Hematopoietic multipotent progenitor cell treated with erythropoietin and hydrocortisone succinate and interleukin-3 and kit ligand, for 4 days (in vitro differentiated cells): ENCODE measurements around the gene NSL1.

Source experiments
- DNase-seq: peaks from one replicate; pipeline ENCODE4 v3.0.0-alpha.2; 2015

The NSL1 gene

DNA sequence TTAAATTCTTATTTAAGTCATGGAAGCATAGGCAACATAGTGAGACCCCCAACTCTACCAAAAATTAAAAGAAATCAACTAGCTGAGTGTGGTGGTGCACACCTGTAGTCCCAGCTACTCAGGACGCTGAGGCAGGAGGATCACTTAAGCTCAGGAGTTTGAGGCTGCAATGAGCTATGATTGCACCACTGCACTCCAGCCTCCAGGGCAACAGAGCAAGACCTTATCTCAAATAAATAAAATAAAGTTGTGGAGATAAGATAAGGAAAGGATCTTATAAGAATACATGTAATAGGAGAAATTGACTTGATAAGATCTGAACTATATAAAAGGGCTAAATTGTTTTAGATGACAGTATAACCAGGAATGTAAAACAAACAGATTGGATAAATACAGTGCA is 89.7 kb downstream of the NSL1 start:
- DNase-seq = no peak

DNA sequence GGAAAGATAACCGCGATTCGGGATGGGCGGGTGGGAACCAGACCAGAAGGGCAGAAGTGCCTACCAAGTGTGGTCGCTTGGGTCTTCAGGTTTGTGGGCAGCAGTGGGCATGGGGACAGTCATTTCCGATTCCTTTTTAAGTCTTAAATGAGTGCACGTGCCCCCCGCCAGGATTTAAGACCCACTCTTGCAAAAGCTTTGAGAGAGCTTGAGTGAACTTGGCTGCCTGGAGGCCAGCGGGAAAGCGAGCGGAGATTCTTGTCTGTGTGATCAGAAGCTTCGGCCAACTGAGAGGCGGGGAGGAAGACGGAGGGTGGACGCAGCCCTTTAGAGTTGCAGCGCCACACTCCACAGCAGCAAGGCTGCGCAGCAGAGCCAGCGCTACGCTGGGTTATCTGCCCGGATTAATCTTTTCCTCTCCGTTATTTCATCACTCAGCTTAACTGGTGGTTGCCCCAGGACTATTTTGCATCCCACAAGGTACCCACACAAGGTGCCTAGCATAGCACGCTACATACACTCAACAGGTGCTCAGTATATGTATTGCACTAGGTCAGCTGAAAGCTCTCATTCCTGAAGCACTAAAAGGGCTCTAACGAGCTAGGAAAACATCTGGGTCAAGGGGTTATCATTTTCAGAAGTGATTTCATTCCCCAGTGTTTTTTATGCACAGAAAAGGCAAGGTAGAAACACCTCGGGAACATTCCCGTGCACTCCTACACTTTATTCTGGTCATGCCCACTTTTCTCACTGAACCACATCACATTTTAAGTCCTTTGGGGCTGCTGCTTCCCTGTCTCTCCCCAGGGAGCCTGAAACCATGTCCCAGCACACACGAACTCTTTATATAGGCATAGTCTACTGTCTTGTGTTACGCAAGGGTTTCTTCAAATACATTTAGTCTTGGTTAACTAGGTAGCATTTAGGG is 90.4 kb downstream of the NSL1 start:
- peak; percentile 69 for DNase-seq

GRCh38 chr1:212700223-212700891 is 91.2 kb downstream of the NSL1 start:
- DNase-seq = peak; percentile 24

DNA sequence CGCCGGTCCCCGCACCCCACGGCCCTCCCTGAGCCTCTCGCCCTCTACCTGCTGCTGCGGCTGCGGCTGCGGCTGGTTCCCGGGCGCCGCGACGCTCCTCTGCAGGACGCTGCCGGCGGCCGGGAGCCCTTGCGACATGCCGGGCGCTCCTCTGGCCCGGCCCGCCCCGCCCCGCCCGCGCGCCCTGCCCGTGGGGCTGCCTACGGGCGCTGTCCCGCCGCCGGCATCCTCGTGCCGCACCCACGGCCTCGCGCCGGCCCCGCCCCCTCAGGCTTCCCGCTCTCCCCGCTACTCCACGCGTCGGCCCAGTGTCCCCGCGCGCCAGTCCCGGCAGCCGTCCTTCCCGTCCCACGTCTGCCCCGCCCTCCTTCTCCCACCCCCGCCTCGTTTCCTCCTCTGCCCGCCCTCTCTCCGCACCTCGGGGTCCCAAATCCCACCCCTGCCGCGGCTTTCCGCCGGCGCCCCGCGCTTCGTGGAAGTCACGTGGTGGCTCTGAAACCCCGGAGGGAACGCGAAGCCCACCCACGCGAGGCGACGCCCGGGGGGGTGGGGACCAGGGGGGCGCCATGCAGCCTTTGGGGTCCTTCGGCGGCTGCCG is 91.9 kb downstream of the NSL1 start, which contains the start of gene BATF3:
Gene BATF3, minus strand, starts transcription at position 216 of the 598 bp plus-strand sequence. Its CDS starts 78 bp downstream, at position 138.
- DNase-seq = peak; percentile 43

DNA sequence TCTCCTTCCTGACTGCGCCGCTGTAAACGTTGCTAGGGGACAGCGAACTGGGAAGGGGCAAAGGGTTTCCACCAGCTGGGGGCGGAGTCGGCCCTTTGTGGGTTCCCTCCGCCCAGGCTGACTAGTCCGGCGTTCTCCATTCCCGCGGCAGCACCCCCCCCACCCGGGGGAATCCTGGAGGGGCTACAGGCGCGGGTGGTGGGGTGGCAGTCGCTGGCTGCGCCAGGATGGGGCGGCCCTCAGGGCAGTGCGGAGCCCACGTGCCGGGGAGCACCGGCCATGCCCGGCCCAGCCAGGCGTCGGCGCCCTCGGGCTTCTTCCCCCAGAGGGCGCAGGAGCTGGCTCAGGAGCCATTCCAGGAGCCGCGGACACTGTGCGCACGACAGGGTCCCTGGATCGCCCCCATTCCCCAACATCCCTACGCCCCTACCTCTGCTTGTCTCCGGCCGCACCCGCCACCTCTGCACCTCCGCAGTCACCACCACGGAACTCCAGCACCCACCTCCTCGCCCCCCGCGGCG is 92.4 kb downstream of the NSL1 start:
- DNase-seq = peak; percentile 75

- no peak for DNase-seq
Measured at GRCh38 chr1:212698467-212699103, 93.0 kb downstream of the NSL1 start.

GRCh38 chr1:212696721-212697331 is 94.8 kb downstream of the NSL1 start:
- DNase-seq = no peak

- DNase-seq = no peak
Measured at GRCh38 chr1:212692774-212693644, 98.6 kb downstream of the NSL1 start.

- DNase-seq = peak; percentile 23
Measured at GRCh38 chr1:212691561-212692071, 100.0 kb downstream of the NSL1 start.

DNA sequence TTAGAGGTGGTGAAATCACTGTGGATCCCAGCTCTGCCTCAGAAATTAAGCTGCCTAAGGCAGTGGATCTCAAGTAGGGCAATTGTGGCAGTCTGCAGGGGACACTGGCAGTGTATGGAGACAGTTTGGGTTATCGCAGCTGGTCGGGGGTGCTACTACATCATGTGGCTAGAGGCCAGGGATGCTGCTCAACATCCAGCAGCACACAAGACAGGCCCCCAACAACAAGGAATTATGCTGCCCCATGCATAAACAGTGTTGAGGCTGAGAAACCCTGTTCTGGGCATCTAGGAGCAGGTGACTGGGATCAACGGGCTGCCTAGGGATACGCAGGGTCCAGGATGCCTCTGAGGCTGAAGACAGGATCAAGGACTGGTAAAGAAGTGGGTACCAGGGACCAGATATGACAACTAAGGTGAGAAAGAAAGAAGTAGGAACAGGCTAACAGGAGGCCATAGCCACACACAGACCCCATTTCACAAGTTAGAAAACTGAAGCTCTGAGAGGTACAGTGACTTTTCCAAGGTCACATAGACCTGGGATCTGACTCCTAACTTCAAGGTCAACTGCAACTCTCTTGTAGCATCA is 100.7 kb downstream of the NSL1 start:
- DNase-seq = no peak

- no peak for DNase-seq
Measured at GRCh38 chr1:212689758-212690529, 101.6 kb downstream of the NSL1 start.

DNA sequence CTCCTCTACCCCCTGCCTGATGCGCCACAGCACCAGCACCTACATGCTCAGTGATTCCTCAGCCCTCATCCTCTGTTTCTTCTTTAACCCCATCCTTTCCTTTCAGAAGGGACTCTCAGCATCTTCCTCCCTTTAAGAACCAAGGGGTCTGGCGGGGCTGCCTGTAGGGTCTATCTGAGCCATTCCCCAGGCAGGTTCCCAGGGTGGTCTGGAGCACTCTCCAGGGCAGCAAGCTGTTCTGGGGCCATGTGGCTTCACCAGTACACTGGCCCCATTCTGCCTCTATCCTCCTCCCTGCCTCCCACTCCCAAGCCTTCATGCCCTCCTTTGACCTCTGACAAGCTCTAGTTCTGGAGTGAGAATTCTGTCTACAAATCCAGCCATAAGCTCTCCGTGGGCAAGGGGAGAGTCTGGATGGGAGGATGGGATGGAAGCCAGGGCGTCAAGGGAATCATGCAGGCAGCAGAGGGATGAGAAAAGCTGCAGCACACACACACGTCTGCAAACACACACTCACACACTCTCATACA is 102.3 kb downstream of the NSL1 start:
- no peak for DNase-seq

DNA sequence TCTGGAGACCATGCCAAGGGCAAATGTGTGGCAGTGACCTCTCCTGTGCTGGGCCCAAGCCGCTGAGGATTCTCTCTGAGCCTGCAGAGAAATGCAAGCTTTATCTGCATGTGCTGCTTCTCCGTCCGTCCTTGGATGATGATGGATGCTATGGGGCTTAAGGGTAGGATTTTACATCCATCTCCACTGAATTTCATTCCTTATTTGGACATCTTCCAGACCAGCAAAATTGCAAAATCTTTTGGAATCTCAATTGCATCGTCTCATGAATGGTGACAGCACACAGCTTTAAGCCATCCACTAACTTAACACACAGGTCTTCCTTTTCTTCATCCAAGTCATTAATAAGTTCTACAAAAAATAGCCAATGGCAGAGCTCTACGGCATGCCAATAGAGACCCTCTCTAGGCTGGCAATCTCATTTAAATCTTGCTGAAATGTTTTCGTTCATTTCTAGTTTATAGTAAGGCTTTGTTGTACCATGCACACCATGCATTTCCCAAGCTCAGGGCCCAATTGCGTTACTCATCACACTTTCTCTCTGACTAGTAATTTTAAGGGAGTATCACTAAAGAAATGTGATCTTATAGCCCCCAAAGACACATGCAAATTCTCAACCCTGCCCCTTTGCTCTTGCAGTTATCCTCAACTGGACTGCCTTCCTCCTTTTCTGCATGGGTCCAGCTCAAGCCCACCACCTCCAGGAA is 103.1 kb downstream of the NSL1 start:
- no peak for DNase-seq

DNA sequence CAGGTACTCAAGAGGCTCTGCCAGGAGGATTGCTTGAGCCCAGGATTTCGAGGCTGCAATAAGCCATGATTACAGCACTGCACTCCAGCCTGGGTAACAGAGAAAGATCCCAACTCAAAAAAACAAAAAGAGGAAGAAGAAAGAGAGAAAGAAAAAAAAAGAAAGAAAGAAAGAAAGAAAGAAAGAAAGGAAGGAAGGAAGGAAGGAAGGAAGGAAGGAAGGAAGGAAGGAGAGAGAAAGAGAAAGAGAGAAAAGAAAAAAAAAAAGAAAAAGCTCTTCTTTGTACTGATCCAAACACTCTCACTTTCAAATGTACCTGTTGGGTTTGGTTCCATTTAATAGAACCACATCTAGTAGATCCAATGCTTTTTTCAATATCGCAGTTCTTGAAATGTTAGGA is 103.8 kb downstream of the NSL1 start:
- DNase-seq = no peak

- DNase-seq = no peak
Measured at GRCh38 chr1:212686591-212686990, 105.0 kb downstream of the NSL1 start.

DNA sequence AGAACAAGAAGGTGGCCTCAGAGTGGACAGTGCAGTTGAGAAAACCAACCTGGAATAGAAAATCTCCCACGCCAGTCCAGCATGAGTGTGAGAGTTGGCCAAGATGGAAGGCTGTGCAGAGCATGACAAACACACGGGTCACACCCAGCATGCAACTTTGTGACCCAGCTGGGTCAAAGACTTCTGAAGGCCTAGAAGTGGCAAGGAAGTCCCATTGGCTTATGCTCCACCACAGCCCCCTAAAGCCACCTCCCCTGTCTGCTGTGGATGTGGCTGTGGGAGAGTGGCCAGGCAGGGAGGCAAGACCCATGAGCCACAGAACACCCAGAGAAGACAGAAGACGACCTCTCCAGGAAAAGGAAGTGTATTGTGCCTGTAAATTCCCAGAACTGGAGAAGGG is 105.5 kb downstream of the NSL1 start:
- DNase-seq = no peak

DNA sequence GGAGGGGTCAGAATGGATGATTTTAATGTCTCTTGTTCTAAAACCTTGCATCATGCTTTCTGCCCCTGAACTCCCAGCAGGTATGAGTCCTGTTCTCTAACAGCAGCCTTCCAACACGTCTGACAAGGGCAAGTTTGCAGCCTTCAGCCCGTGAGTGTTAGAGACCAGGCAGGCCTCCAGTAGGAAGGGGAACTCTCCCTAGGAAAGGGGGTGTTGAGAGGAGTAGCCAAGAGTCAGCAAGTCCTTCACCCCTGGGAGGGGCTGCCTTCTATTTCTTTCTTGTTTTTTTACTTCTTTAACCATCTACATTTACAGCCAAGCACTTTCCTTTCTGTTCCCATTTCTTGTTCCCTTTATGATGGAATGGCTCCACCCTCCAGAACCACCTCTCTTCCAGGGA is 106.1 kb downstream of the NSL1 start:
- DNase-seq = no peak

DNA sequence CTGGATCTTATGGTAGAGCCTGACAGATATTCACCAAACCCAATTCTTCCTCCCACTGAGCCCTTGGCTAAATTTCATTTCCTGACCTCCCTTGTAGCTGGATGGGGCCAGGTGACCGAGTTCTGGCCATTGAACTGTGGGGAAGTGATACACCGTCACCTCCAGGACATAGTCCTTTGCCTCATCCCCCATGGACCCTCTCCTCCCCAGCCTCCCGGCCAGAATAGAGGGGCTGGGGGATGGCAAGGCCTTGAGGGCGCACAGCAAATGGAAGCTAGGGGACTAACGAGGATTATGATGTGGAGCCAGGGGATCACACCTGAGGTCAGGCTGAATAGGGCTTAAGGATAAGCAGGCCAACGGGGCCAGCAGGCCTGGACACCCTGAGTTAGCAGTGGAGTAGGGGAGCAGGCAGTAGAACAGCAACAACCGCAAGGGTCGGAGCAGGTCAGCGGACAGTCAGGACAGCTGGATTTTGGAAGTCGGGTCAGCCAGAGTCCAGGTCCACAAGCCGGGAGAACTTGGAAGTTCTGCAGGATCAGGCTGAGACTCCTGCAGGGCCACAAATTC is 107.0 kb downstream of the NSL1 start:
- DNase-seq = no peak

GRCh38 chr1:212684076-212684475 is 107.5 kb downstream of the NSL1 start:
- DNase-seq = no peak
